ENCODE results near the gene C21orf58. TPM values are rescaled to one million over a fixed set of nuclear protein-coding genes. Genes with fewer than 3 reads are reported as not detected.

C21orf58 gene
- total RNA-seq, 2 experiments from 2014 or later: 23.9 to 25.2 TPM

- H3K4me3 Mint-ChIP-seq: no peak overlapping the region
- no peaks in the 10 kb centered on the region for H3K4me1 Mint-ChIP-seq (ENCODE audit: low read depth)
- DNase-seq (no peak), ATAC-seq (no peak)
- ChIA-PET CTCF (no interaction called here), POLR2A (interaction anchor here (0.6 kb wide), 1 partner anchor 70 kb away, joined by 4 read pairs; no protein-coding TSS in a partner anchor)
- no peaks in the 10 kb centered on the region for H3K27me3 Mint-ChIP-seq
- no peak overlapping the region for H3K27ac Mint-ChIP-seq
- TF ChIP-seq, protein P1, sequence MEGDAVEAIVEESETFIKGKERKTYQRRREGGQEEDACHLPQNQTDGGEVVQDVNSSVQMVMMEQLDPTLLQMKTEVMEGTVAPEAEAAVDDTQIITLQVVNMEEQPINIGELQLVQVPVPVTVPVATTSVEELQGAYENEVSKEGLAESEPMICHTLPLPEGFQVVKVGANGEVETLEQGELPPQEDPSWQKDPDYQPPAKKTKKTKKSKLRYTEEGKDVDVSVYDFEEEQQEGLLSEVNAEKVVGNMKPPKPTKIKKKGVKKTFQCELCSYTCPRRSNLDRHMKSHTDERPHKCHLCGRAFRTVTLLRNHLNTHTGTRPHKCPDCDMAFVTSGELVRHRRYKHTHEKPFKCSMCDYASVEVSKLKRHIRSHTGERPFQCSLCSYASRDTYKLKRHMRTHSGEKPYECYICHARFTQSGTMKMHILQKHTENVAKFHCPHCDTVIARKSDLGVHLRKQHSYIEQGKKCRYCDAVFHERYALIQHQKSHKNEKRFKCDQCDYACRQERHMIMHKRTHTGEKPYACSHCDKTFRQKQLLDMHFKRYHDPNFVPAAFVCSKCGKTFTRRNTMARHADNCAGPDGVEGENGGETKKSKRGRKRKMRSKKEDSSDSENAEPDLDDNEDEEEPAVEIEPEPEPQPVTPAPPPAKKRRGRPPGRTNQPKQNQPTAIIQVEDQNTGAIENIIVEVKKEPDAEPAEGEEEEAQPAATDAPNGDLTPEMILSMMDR (IDR thresholded peaks at IDR 0.05): no peak
- intact Hi-C loops (cut with micrococcal nuclease): no loop called here
- no peaks in the 10 kb centered on the region for H3K9me3 Mint-ChIP-seq
- H3K36me3 Mint-ChIP-seq (ENCODE audit: low read depth): peaks cover 44% of the 10 kb centered on the region
Observed at GRCh38 chr21:46349134-46349760, 25.6 kb upstream of the C21orf58 start.

GRCh38 chr21:46347791-46348381 lies 24.2 kb upstream of the C21orf58 start:
- H3K36me3 Mint-ChIP-seq (ENCODE audit: low read depth): peaks cover 40% of the 10 kb centered on the region
- no peak overlapping the region for H3K4me3 Mint-ChIP-seq
- no peaks in the 10 kb centered on the region for H3K4me1 Mint-ChIP-seq (ENCODE audit: low read depth)
- DNase-seq (no peak), ATAC-seq (no peak)
- POLR2A ChIA-PET: interaction anchor here (0.9 kb wide), 1 partner anchor 30 kb away, joined by 3 read pairs; no protein-coding TSS in a partner anchor
- H3K27ac Mint-ChIP-seq: no peak overlapping the region
- TF ChIP-seq, protein P1 (IDR thresholded peaks at IDR 0.05): no peak
- intact Hi-C loops (cut with micrococcal nuclease): no loop called here
- CTCF ChIA-PET: no interaction called here
- no peaks in the 10 kb centered on the region for H3K9me3 Mint-ChIP-seq
- no peaks in the 10 kb centered on the region for H3K27me3 Mint-ChIP-seq

- Mint-ChIP-seq H3K27me3 (no peaks in the 10 kb centered on the region), H3K9me3 (no peaks in the 10 kb centered on the region), H3K4me1 (ENCODE audit: low read depth) (no peaks in the 10 kb centered on the region), H3K36me3 (ENCODE audit: low read depth) (peaks cover 43% of the 10 kb centered on the region), H3K4me3 (no peak overlapping the region), H3K27ac (no peak overlapping the region)
- CTCF ChIA-PET: no interaction called here
- ATAC-seq: no peak
- POLR2A ChIA-PET: interaction anchor here (0.9 kb wide), 1 partner anchor 30 kb away, joined by 3 read pairs; no protein-coding TSS in a partner anchor
- intact Hi-C loops (cut with micrococcal nuclease): no loop called here
- TF ChIP-seq, protein P1 (IDR thresholded peaks at IDR 0.05): no peak
- no peak for DNase-seq
Observed at GRCh38 chr21:46347203-46347550, 23.5 kb upstream of the C21orf58 start.

GRCh38 chr21:46346296-46347202 lies 22.9 kb upstream of the C21orf58 start:
- ChIA-PET CTCF (no interaction called here), POLR2A (interaction anchor here (0.9 kb wide), 1 partner anchor 31 kb away, joined by 3 read pairs; no protein-coding TSS in a partner anchor)
- DNase-seq (no peak), ATAC-seq (no peak)
- Mint-ChIP-seq H3K4me3 (no peak overlapping the region), H3K4me1 (ENCODE audit: low read depth) (no peaks in the 10 kb centered on the region), H3K27ac (no peak overlapping the region), H3K36me3 (ENCODE audit: low read depth) (peaks cover 39% of the 10 kb centered on the region), H3K27me3 (no peaks in the 10 kb centered on the region), H3K9me3 (no peaks in the 10 kb centered on the region)
- intact Hi-C loops (cut with micrococcal nuclease): no loop called here
- TF ChIP-seq, protein P1 (IDR thresholded peaks at IDR 0.05): no peak
